DND-41 (cell line): Measurements from ENCODE around the gene SAC3D1.
"Not testable (repeated sequence)": the region's sequence is repeated elsewhere in the genome, so short reads cannot be mapped to it uniquely, and the experiment has no call there.

Experiments
- ATAC-seq: fragments of 200-7000 bp; cut with Tn5 transposase; 3 replicates; pipeline ENCODE4 v1.9.1; 2021; ENCODE audit warnings: low read depth; ENCODE audit not compliant: insufficient read depth
- DNase-seq: peaks from one replicate; pipeline ENCODE4 v3.0.0-alpha.2; 2020
- H2AFZ ChIP-seq: 2 replicates; pipeline ENCODE4 v1.6.0; 2012; ENCODE audit warnings: low read depth, low read length
- H3K27ac ChIP-seq: 2 replicates; pipeline ENCODE4 v1.5.1; 2012; ENCODE audit warnings: low read length, inconsistent platforms
- H3K27me3 ChIP-seq: fragments of 200-600 bp; sonication (generic); 2 replicates; pipeline ENCODE4 v1.6.0; 2012; ENCODE audit warnings: low read length, mild to moderate bottlenecking, inconsistent platforms; ENCODE audit not compliant: insufficient read depth, poor library complexity
- H3K36me3 ChIP-seq: 2 replicates; pipeline ENCODE4 v1.5.1; 2012; ENCODE audit warnings: low read length, inconsistent platforms; ENCODE audit not compliant: insufficient read depth
- H3K4me1 ChIP-seq: 2 replicates; pipeline ENCODE4 v1.5.1; 2012; ENCODE audit warnings: mild to moderate bottlenecking, low read length; ENCODE audit not compliant: insufficient read depth
- H3K4me2 ChIP-seq: 2 replicates; pipeline ENCODE4 v1.6.0; 2012; ENCODE audit warnings: mild to moderate bottlenecking, moderate library complexity, low read length, inconsistent platforms; ENCODE audit not compliant: insufficient read depth
- H3K4me3 ChIP-seq, 2 experiments: fragments of 200-600 bp in 1 of 2; shearing (Covaris generic) in 1 of 2; 2 replicates each; pipeline ENCODE4 v1.5.1; 2012 to 2016; ENCODE audit warnings: inconsistent platforms in 2 of 2, low read length in 2 of 2, mild to moderate bottlenecking in 2 of 2, low read depth in 1 of 2, moderate library complexity in 1 of 2
- H3K79me2 ChIP-seq: 2 replicates; pipeline ENCODE4 v1.6.0; 2012; ENCODE audit warnings: low read length, inconsistent platforms; ENCODE audit not compliant: insufficient read depth
- H3K9ac ChIP-seq: 2 replicates; pipeline ENCODE4 v1.6.0; 2012; ENCODE audit warnings: low read depth, mild to moderate bottlenecking, inconsistent platforms, low read length, moderate library complexity
- H3K9me3 ChIP-seq: 2 replicates; pipeline ENCODE4 v1.5.1; 2012; ENCODE audit warnings: low read length, moderate library complexity, mild to moderate bottlenecking, inconsistent platforms; ENCODE audit not compliant: insufficient read depth, severe bottlenecking
- H4K20me1 ChIP-seq: 2 replicates; pipeline ENCODE4 v1.6.0; 2012; ENCODE audit warnings: low read length; ENCODE audit not compliant: insufficient read depth
- EZH2 ChIP-seq: IDR thresholded peaks from 3 replicates; pipeline ENCODE4 v1.6.1; 2012; ENCODE audit warnings: borderline replicate concordance, low read depth, mild to moderate bottlenecking, moderate library complexity, low read length, inconsistent platforms; ENCODE audit not compliant: severe bottlenecking
- TF ChIP-seq, protein P1 (sequence below): IDR thresholded peaks from 2 replicates; pipeline ENCODE4 v1.5.1; 2012; ENCODE audit warnings: borderline replicate concordance, low read length, moderate library complexity, mild to moderate bottlenecking; ENCODE audit not compliant: poor library complexity, severe bottlenecking; ENCODE audit errors: extremely low read depth

SAC3D1 gene

DNA sequence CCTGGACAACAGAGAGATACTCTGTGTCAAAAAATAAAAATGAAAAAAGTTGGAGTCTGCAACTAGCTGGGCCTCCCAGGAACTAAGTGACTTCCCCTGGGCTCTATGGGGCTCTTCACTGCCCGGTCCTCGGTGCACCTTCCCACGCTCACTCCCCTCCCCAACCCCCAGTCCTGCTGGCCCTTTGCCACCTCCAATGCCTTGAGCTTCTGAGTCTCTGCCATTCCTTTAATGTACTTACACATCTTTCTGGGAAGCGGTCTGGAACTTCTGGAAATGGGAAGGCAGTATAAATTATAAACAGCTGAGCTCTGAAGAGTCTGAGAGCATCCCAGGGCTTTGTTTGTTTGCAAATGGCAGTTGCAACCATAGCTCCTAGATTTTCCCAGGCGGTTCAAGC lies 38.3 kb upstream of the SAC3D1 start:
- no peak for DNase-seq
- Histone ChIP-seq H2AFZ (no peak overlapping the region), H3K79me2 (no peaks in the 10 kb centered on the region), H3K9me3 (no peaks in the 10 kb centered on the region), H3K4me2 (no peak overlapping the region), H3K36me3 (no peaks in the 10 kb centered on the region), H4K20me1 (no peaks in the 10 kb centered on the region), H3K9ac (no peak overlapping the region), H3K4me1 (peaks cover 23% of the 10 kb centered on the region), H3K27ac (no peak overlapping the region), H3K4me3 (no peak overlapping the region), H3K27me3 (no peaks in the 10 kb centered on the region)
- TF ChIP-seq, protein P1, sequence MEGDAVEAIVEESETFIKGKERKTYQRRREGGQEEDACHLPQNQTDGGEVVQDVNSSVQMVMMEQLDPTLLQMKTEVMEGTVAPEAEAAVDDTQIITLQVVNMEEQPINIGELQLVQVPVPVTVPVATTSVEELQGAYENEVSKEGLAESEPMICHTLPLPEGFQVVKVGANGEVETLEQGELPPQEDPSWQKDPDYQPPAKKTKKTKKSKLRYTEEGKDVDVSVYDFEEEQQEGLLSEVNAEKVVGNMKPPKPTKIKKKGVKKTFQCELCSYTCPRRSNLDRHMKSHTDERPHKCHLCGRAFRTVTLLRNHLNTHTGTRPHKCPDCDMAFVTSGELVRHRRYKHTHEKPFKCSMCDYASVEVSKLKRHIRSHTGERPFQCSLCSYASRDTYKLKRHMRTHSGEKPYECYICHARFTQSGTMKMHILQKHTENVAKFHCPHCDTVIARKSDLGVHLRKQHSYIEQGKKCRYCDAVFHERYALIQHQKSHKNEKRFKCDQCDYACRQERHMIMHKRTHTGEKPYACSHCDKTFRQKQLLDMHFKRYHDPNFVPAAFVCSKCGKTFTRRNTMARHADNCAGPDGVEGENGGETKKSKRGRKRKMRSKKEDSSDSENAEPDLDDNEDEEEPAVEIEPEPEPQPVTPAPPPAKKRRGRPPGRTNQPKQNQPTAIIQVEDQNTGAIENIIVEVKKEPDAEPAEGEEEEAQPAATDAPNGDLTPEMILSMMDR = no peak
- no peak for TF ChIP-seq EZH2
- no peak for ATAC-seq

DNA sequence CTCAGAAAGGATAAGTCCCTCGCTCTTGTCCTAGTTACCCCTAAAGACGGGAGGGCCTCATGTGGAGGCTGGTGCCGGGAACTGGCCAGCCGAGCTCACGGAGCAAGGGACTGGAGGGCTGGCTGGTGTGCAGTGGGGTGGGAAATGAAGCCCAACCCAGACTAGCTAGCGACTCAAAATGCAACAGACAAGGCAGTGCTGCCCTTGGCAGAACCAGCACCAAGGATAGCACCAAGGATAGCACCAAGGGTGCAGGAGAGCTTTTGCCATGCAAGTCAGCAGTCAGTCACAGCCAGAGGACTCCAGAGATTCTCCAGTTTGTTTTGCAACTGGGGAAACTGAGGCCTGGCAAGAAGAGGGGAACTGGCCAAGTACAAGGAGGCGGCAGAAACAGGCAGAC lies 37.7 kb upstream of the SAC3D1 start:
- no peaks in the 10 kb centered on the region for H4K20me1 ChIP-seq
- no peaks in the 10 kb centered on the region for H3K9me3 ChIP-seq
- H3K4me1 ChIP-seq = peaks cover 19% of the 10 kb centered on the region
- TF ChIP-seq, protein P1 = no peak
- TF ChIP-seq EZH2 = no peak
- DNase-seq (peak; percentile 32), ATAC-seq (peak; percentile 44; the same call in 1 of the 3 replicates)
- no peak overlapping the region for H3K4me3 ChIP-seq
- no peak overlapping the region for H3K27ac ChIP-seq
- H3K9ac ChIP-seq = no peak overlapping the region
- no peaks in the 10 kb centered on the region for H3K79me2 ChIP-seq
- no peaks in the 10 kb centered on the region for H3K36me3 ChIP-seq
- no peak overlapping the region for H2AFZ ChIP-seq
- no peaks in the 10 kb centered on the region for H3K27me3 ChIP-seq
- no peak overlapping the region for H3K4me2 ChIP-seq

DNA sequence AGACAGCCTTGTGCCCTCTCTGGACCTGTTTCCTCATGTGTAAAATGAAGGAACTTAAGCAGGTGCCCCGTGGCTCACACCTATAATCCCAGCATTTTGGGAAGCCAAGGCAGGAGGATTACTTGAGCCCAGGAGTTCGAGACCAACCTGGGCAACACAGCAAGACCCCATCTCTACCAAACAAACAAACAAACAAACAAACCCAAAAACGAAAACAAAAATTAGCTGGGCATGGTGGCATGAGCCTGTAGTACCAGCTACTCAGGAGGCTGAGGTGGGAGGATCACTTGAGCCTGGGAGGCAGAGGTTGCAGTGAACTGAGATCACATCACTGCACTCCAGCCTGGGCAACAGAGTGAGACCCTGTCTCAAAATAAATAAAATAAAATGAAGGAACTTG lies 37.0 kb upstream of the SAC3D1 start:
- ATAC-seq = not testable (repeated sequence)

DNA sequence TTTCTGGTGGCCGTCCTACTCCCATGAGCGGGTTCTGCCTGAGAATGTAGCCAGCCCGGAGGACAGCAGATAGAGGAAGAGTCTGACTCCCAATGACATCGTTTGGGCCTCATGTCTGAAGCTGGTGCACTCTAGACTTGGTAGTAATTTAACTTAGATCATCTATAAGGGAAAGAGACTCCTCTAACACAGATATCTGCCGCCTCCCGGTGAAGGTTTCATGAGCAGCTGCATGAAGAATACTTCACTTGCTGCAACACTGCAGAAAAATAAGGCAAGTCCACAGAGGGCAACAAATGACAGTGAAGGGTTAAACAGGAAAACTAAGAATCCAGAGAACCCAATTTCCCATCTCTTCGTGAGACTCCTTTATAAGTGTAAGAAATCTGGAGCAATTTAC lies 33.0 kb upstream of the SAC3D1 start:
- Histone ChIP-seq H3K4me3 (no peak overlapping the region), H3K9ac (no peak overlapping the region), H3K4me1 (peaks cover 4% of the 10 kb centered on the region), H3K27me3 (no peaks in the 10 kb centered on the region), H3K79me2 (no peaks in the 10 kb centered on the region), H3K9me3 (no peaks in the 10 kb centered on the region), H2AFZ (0 out of 2 replicates have a peak overlapping the region, but pooled peaks have one; percentile 17), H3K36me3 (no peaks in the 10 kb centered on the region), H3K27ac (no peak overlapping the region), H3K4me2 (no peak overlapping the region), H4K20me1 (no peaks in the 10 kb centered on the region)
- DNase-seq = no peak
- ATAC-seq = no peak
- TF ChIP-seq, protein P1 = no peak
- no peak for TF ChIP-seq EZH2

More for the DNA sequence above, 37.0 kb upstream of the SAC3D1 start:
- not testable (repeated sequence) for H3K4me3 ChIP-seq, H4K20me1 ChIP-seq, H3K36me3 ChIP-seq, H3K27me3 ChIP-seq, H3K4me2 ChIP-seq, DNase-seq, H2AFZ ChIP-seq, H3K9ac ChIP-seq, H3K79me2 ChIP-seq, H3K9me3 ChIP-seq, H3K27ac ChIP-seq
- peaks cover 12% of the 10 kb centered on the region for H3K4me1 ChIP-seq
